Testis (tissue), 2 donors: ENCODE results near the gene FGFBP2.

Experiments
- CTCF ChIP-seq, 3 experiments: fragments of 450-650 bp in 2 of 3; fragments of 200-600 bp in 1 of 3; sonication (generic) in 1 of 3; IDR thresholded peaks; one replicate each; pipeline ENCODE4 v1.5.1; 2016 to 2019; ENCODE audit warnings: antibody characterized with exemption in 3 of 3, mild to moderate bottlenecking in 2 of 3, moderate library complexity in 1 of 3
- POLR2A ChIP-seq: fragments of 450-650 bp; IDR thresholded peaks from one replicate; pipeline ENCODE4 v1.6.1; 2017; ENCODE audit warnings: antibody characterized with exemption, mild to moderate bottlenecking, moderate library complexity

DNA sequence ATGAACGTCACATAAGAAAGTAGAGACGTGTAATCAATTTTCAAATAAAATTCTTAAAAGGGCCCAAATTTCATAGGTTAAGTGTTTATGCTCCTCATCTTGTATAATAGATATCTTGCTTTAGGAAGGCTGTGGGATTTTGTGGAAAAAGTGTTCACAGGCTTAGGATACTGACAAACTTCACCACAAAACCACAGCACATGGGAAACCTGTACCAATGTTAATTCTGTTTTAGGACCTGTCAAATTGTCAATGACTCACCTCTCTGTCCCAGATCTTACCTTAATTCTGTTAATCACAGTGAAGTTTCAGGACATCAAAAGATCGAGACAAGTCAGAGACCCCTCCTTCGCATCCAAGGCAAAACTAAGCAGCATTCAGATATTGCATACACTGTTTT lies 48.7 kb downstream of the FGFBP2 start:
- TF ChIP-seq CTCF (IDR thresholded peaks at IDR 0.05) (no peak), POLR2A (no peak)
